Brain microvascular endothelial cell (primary cell): Measurements from ENCODE around the gene KLHL29.

Experiments used
- DNase-seq: peaks from one replicate; pipeline ENCODE4 v3.0.0-alpha.2; 2020
- H3K27ac ChIP-seq: fragments of 250-450 bp; sonication (Bioruptor Pico); 2 replicates; pipeline ENCODE4 v1.5.1; 2020; ENCODE audit warnings: mild to moderate bottlenecking, moderate library complexity
- H3K27me3 ChIP-seq: fragments of 250-450 bp; sonication (Bioruptor Pico); replicated peaks from 2 replicates; pipeline ENCODE4 v1.5.1; 2020; ENCODE audit warnings: mild to moderate bottlenecking
- H3K36me3 ChIP-seq: fragments of 250-450 bp; sonication (Bioruptor Pico); replicated peaks from 2 replicates; pipeline ENCODE4 v1.5.1; 2020; ENCODE audit warnings: mild to moderate bottlenecking
- H3K4me3 ChIP-seq: 2 replicates; pipeline ENCODE4 v1.5.1; 2011; ENCODE audit warnings: low read depth, mild to moderate bottlenecking, control low read depth, low read length, moderate library complexity
- CTCF ChIP-seq: IDR thresholded peaks from 2 replicates; pipeline ENCODE4 v1.5.1; 2011; ENCODE audit warnings: low read depth, mild to moderate bottlenecking, moderate library complexity, low read length, control low read depth, inconsistent platforms; ENCODE audit errors: missing control alignments
- in situ Hi-C: cut with HindIII; loops from 2 replicates; pipeline ENCODE4 v1.10.0; 2017; ENCODE audit warnings: low sequenced_read_pairs, low pct_ligation_motif_present

The KLHL29 gene

GRCh38 chr2:23354554-23354953, 30.4 kb upstream of the KLHL29 start:
- Histone ChIP-seq H3K27me3 (no peaks in the 10 kb centered on the region), H3K27ac (no peak overlapping the region), H3K4me3 (no peak overlapping the region), H3K36me3 (no peaks in the 10 kb centered on the region)
- DNase-seq, result no peak
- TF ChIP-seq CTCF, result no peak
- in situ Hi-C loops, result no loop called here

GRCh38 chr2:23355001-23355400, 30.0 kb upstream of the KLHL29 start:
- TF ChIP-seq CTCF, result no peak
- no peak for DNase-seq
- no peaks in the 10 kb centered on the region for H3K36me3 ChIP-seq
- H3K27me3 ChIP-seq, result no peaks in the 10 kb centered on the region
- no peak overlapping the region for H3K4me3 ChIP-seq
- in situ Hi-C loops, result no loop called here
- no peak overlapping the region for H3K27ac ChIP-seq

GRCh38 chr2:23356711-23357110, 28.3 kb upstream of the KLHL29 start:
- in situ Hi-C loops, result no loop called here

GRCh38 chr2:23359631-23360567, 25.1 kb upstream of the KLHL29 start:
- Histone ChIP-seq H3K27me3 (no peaks in the 10 kb centered on the region), H3K4me3 (no peak overlapping the region), H3K36me3 (no peaks in the 10 kb centered on the region), H3K27ac (no peak overlapping the region)
- TF ChIP-seq CTCF, result no peak
- in situ Hi-C loops, result no loop called here
- no peak for DNase-seq

More at GRCh38 chr2:23356711-23357110, 28.3 kb upstream of the KLHL29 start:
- TF ChIP-seq CTCF, result no peak
- no peak overlapping the region for H3K27ac ChIP-seq
- no peaks in the 10 kb centered on the region for H3K36me3 ChIP-seq
- no peaks in the 10 kb centered on the region for H3K27me3 ChIP-seq
- no peak overlapping the region for H3K4me3 ChIP-seq
- DNase-seq, result no peak

DNA sequence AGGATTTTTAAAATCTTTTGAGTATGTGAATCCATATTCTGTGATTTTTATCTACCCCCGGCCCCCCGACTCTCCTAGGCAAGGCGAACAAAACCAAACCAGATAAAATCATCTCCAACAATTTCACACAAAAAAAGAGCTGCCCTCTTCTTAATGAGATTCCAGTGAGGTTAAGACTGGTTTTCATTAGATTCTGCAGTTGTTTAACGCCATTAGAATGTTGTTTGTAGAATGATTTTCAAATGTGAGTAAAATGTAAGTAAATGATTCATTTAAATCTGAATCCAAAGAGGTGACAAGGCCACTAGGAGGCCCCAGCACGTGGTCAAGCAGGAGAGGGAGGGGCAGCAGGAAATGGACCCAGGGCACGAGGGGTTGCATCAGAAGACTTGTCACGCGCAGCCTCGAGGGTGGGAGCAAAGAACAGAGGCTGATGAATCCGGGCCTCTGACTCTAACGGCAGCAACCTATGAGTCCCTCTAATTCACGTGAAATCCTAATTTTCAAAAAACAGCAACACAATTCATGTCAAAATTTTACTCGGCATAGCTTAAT, 24.3 kb upstream of the KLHL29 start:
- no peak for DNase-seq
- in situ Hi-C loops, result no loop called here
- Histone ChIP-seq H3K4me3 (no peak overlapping the region), H3K27me3 (no peaks in the 10 kb centered on the region), H3K27ac (no peak overlapping the region), H3K36me3 (no peaks in the 10 kb centered on the region)
- no peak for TF ChIP-seq CTCF

DNA sequence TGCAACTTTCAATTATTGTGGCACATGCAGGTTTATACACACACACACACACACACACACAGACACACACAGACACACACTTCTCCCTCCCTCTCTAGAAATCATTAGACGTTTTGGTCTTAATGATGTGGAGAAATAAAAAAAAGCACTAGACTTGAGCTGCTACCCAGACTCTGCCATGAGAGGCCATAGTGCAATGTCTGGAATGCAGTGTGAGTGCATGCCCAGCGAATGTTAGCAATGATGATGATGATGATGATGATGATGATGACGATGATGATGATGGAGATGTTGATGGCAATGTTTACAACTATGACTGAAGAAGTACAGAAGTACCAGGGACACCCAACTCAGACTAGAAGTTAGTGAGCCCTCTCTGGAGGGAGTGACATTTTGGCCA, 23.8 kb upstream of the KLHL29 start:
- no peak for DNase-seq
- no peak overlapping the region for H3K4me3 ChIP-seq
- in situ Hi-C loops, result no loop called here
- H3K27me3 ChIP-seq, result no peaks in the 10 kb centered on the region
- H3K27ac ChIP-seq, result no peak overlapping the region
- no peaks in the 10 kb centered on the region for H3K36me3 ChIP-seq
- TF ChIP-seq CTCF, result no peak
